ENCODE data around the gene RILP.

Gene RILP

GRCh38 chr17:1598399-1599095, 51.1 kb downstream of the RILP start:
- DNase-seq (ENCODE audit: low spot score), result no peak

- DNase-seq (ENCODE audit: low spot score), result no peak
These were observed 51.8 kb downstream of the RILP start for GRCh38 chr17:1597861-1598342.
